ENCODE data around the gene PRSS56.
"Not testable (repeated sequence)": the region's sequence is repeated elsewhere in the genome, so short reads cannot be mapped to it uniquely, and the experiment has no call there.

DNA sequence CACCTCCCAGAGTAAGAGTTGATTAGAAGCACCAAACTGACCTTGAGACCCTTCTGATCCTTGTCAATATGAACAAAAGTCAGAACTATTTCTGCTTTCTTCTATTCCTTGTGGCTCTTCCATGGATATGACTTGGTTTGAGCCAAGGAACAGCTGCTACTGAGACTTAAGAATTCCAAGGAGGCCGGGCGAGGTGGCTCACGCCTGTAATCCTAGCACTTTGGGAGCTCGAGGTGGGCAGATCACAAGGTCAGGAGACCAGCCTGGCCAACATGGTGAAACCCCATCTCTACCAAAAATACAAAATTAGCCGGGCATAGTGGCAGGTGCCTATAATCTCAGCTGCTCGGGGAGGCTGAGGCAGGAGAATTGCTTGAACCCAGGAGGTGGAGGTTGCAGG, 50.3 kb downstream of the PRSS56 start:
- not testable (repeated sequence) for TF ChIP-seq RFX5 (IDR thresholded peaks at IDR 0.05; ENCODE audit: low read depth, low read length); NR3C1 (CRISPR knock-in tag; IDR thresholded peaks at IDR 0.05)

Data from HepG2 (cell line).